ENCODE measurements around the gene ADAM23. TPM values are rescaled to one million over a fixed set of nuclear protein-coding genes. Genes with fewer than 3 reads are reported as not detected.
"Not testable (repeated sequence)": the region's sequence is repeated elsewhere in the genome, so short reads cannot be mapped to it uniquely, and the experiment has no call there.

Gene ADAM23
- total RNA-seq, result under 1 TPM; 0.52 to 0.93 TPM

- no peak within 1 kb of the TSS for H3K27ac ChIP-seq
- no peaks in the 10 kb centered on the region for H3K9me3 ChIP-seq
- no peak within 1 kb of the TSS for H3K9ac ChIP-seq (ENCODE audit: low read depth in 2 of 2, low read length in 2 of 2)
- DNase-seq, result peak; percentile 25
- H3K4me1 ChIP-seq, result no peaks in the 10 kb centered on the region
- H3K36me3 ChIP-seq, result no peaks in the 10 kb centered on the region
- H3K27me3 ChIP-seq, result peaks cover 32% of the 10 kb centered on the region
- TF ChIP-seq, protein P1, sequence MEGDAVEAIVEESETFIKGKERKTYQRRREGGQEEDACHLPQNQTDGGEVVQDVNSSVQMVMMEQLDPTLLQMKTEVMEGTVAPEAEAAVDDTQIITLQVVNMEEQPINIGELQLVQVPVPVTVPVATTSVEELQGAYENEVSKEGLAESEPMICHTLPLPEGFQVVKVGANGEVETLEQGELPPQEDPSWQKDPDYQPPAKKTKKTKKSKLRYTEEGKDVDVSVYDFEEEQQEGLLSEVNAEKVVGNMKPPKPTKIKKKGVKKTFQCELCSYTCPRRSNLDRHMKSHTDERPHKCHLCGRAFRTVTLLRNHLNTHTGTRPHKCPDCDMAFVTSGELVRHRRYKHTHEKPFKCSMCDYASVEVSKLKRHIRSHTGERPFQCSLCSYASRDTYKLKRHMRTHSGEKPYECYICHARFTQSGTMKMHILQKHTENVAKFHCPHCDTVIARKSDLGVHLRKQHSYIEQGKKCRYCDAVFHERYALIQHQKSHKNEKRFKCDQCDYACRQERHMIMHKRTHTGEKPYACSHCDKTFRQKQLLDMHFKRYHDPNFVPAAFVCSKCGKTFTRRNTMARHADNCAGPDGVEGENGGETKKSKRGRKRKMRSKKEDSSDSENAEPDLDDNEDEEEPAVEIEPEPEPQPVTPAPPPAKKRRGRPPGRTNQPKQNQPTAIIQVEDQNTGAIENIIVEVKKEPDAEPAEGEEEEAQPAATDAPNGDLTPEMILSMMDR (IDR thresholded peaks at IDR 0.05), result no peak
- intact Hi-C loops (cut with DNase I), result no loop called here
- H3K4me3 ChIP-seq, result peak within 1 kb of the TSS; percentile 20
Measured at GRCh38 chr2:206442833-206443734, at the start of gene ADAM23. Gene ADAM23, plus strand, starts transcription at chr2:206443532. Its CDS starts 335 bp downstream, at chr2:206443867.

- intact Hi-C loops (cut with DNase I), result no loop called here
- Histone ChIP-seq H3K4me3 (no peak overlapping the region), H3K4me1 (no peaks in the 10 kb centered on the region), H3K27me3 (no peaks in the 10 kb centered on the region), H3K9me3 (no peaks in the 10 kb centered on the region), H3K27ac (no peak overlapping the region), H3K9ac (ENCODE audit: low read depth in 2 of 2, low read length in 2 of 2) (no peak overlapping the region), H3K36me3 (no peaks in the 10 kb centered on the region)
- TF ChIP-seq, protein P1 (IDR thresholded peaks at IDR 0.05), result no peak
- DNase-seq, result no peak
Measured at GRCh38 chr2:206396211-206396610, 47.1 kb upstream of the ADAM23 start.

DNA sequence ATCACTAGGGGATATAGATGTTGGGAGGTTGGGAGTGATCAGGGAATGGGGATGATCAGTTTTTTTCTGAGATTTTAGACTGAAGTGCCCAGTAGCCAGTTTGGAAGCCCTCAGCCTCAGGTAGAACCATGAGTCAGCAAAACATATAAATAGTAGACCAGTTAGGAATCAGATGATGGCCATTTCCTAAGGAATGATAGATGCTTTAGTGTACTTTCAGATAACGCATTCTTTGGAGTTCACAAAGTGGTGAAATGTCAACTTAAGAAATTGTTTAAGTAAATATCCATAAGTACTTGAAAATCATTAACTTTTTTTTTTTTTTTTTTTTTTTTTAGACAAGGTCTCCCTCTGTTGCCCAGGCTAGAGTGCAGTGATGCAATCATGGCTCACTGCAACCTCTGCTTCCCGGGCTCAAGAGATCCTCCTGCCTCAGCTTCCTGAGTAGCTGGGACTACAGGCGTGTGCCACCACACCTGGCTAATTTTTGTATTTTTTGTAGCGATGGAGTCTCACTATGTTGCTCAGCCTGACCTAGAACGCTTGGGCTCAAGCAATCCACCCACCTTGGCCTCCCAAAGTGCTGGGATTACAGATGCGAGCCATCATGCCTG lies 40.3 kb upstream of the ADAM23 start:
- H3K4me1 ChIP-seq; DNase-seq; H3K4me3 ChIP-seq; intact Hi-C loops (cut with DNase I); H3K9ac ChIP-seq (ENCODE audit: low read depth in 2 of 2, low read length in 2 of 2); H3K27ac ChIP-seq; H3K27me3 ChIP-seq; H3K36me3 ChIP-seq; H3K9me3 ChIP-seq: not testable (repeated sequence)

GRCh38 chr2:206408323-206409320 lies 34.7 kb upstream of the ADAM23 start:
- H3K27me3 ChIP-seq, result no peaks in the 10 kb centered on the region
- DNase-seq, result no peak
- H3K4me3 ChIP-seq, result no peak overlapping the region
- H3K9me3 ChIP-seq, result no peaks in the 10 kb centered on the region
- H3K4me1 ChIP-seq, result no peaks in the 10 kb centered on the region
- no peak overlapping the region for H3K27ac ChIP-seq
- intact Hi-C loops (cut with DNase I), result no loop called here
- TF ChIP-seq, protein P1 (IDR thresholded peaks at IDR 0.05), result no peak
- no peak overlapping the region for H3K9ac ChIP-seq (ENCODE audit: low read depth in 2 of 2, low read length in 2 of 2)
- no peaks in the 10 kb centered on the region for H3K36me3 ChIP-seq

- Histone ChIP-seq H3K9ac (ENCODE audit: low read depth in 2 of 2, low read length in 2 of 2) (no peak overlapping the region), H3K27me3 (no peaks in the 10 kb centered on the region), H3K9me3 (no peaks in the 10 kb centered on the region), H3K4me3 (no peak overlapping the region), H3K27ac (no peak overlapping the region), H3K4me1 (no peaks in the 10 kb centered on the region), H3K36me3 (no peaks in the 10 kb centered on the region)
- DNase-seq, result no peak
- TF ChIP-seq, protein P1 (IDR thresholded peaks at IDR 0.05), result no peak
- intact Hi-C loops (cut with DNase I), result no loop called here
Measured at GRCh38 chr2:206410714-206411113, 32.6 kb upstream of the ADAM23 start.

Data from colonic mucosa (tissue), 4 donors.